Measurements from ENCODE around the gene STX7.

The STX7 gene

GRCh38 chr6:132478674-132479073 lies 34.2 kb downstream of the STX7 start:
- Histone ChIP-seq H2BK12ac (ENCODE audit: low read length) (no peak overlapping the region), H3K79me2 (ENCODE audit: control insufficient read depth, insufficient read depth, low read length, poor library complexity) (no peaks in the 10 kb centered on the region), H3K23ac (ENCODE audit: low read length) (no peak overlapping the region), H3K4me2 (ENCODE audit: low read length) (no peak overlapping the region), H3K4me3 (ENCODE audit: low read depth, low read length) (no peak overlapping the region), H2AFZ (ENCODE audit: insufficient read depth, low read length, poor library complexity) (no peak overlapping the region), H3K18ac (ENCODE audit: low read length) (no peak overlapping the region), H2AK5ac (ENCODE audit: low read length) (no peak overlapping the region), H3K9ac (ENCODE audit: low read length) (no peak overlapping the region), H3K14ac (ENCODE audit: low read length) (no peak overlapping the region), H2BK5ac (ENCODE audit: low read depth, low read length, poor library complexity) (no peak overlapping the region), H4K12ac (ENCODE audit: low read depth, low read length) (no peak overlapping the region), H3K27ac (ENCODE audit: low read depth, low read length) (no peak overlapping the region), H4K91ac (ENCODE audit: low read depth, low read length) (no peak overlapping the region), H3K4ac (ENCODE audit: low read depth, low read length) (no peak overlapping the region), H3K27me3 (ENCODE audit: insufficient read depth, low read length) (no peaks in the 10 kb centered on the region), H4K8ac (ENCODE audit: low read depth, low read length) (no peak overlapping the region), H3K4me1 (ENCODE audit: control insufficient read depth in 1 of 2, insufficient read depth in 2 of 2, low read length in 2 of 2) (no peaks in the 10 kb centered on the region), H3K36me3 (ENCODE audit: control insufficient read depth in 1 of 2, insufficient read depth in 2 of 2, low read length in 2 of 2) (peaks cover 0 to 2% of the 10 kb centered on the region in 2 experiments), H2BK120ac (ENCODE audit: insufficient read depth, low read length, poor library complexity) (no peak overlapping the region), H3K79me1 (ENCODE audit: low read length) (no peaks in the 10 kb centered on the region), H3K9me3 (ENCODE audit: insufficient read depth, low read depth, low read length) (no peaks in the 10 kb centered on the region)
- DNase-seq = no peak
- no CpG with 5 or more reads among the region's 5 CpGs for whole genome bisulfite sequencing (ENCODE audit: extremely low coverage, insufficient coverage, insufficient read length)

GRCh38 chr6:132478266-132478665 lies 34.6 kb downstream of the STX7 start:
- Histone ChIP-seq H3K14ac (ENCODE audit: low read length) (no peak overlapping the region), H3K4me1 (ENCODE audit: control insufficient read depth in 1 of 2, insufficient read depth in 2 of 2, low read length in 2 of 2) (no peaks in the 10 kb centered on the region), H2BK12ac (ENCODE audit: low read length) (no peak overlapping the region), H4K8ac (ENCODE audit: low read depth, low read length) (no peak overlapping the region), H3K4me2 (ENCODE audit: low read length) (no peak overlapping the region), H3K18ac (ENCODE audit: low read length) (no peak overlapping the region), H3K4me3 (ENCODE audit: low read depth, low read length) (no peak overlapping the region), H3K27me3 (ENCODE audit: insufficient read depth, low read length) (no peaks in the 10 kb centered on the region), H3K79me2 (ENCODE audit: control insufficient read depth, insufficient read depth, low read length, poor library complexity) (no peaks in the 10 kb centered on the region), H2AK5ac (ENCODE audit: low read length) (no peak overlapping the region), H3K27ac (ENCODE audit: low read depth, low read length) (no peak overlapping the region), H3K36me3 (ENCODE audit: control insufficient read depth in 1 of 2, insufficient read depth in 2 of 2, low read length in 2 of 2) (peaks cover 0 to 2% of the 10 kb centered on the region in 2 experiments), H2AFZ (ENCODE audit: insufficient read depth, low read length, poor library complexity) (no peak overlapping the region), H2BK120ac (ENCODE audit: insufficient read depth, low read length, poor library complexity) (no peak overlapping the region), H3K79me1 (ENCODE audit: low read length) (no peaks in the 10 kb centered on the region), H3K4ac (ENCODE audit: low read depth, low read length) (no peak overlapping the region), H3K23ac (ENCODE audit: low read length) (no peak overlapping the region), H3K9me3 (ENCODE audit: insufficient read depth, low read depth, low read length) (no peaks in the 10 kb centered on the region), H4K91ac (ENCODE audit: low read depth, low read length) (no peak overlapping the region), H3K9ac (ENCODE audit: low read length) (no peak overlapping the region), H4K12ac (ENCODE audit: low read depth, low read length) (no peak overlapping the region), H2BK5ac (ENCODE audit: low read depth, low read length, poor library complexity) (no peak overlapping the region)
- no CpG with 5 or more reads among the region's 2 CpGs for WGBS (ENCODE audit: extremely low coverage, insufficient coverage, insufficient read length)
- no peak for DNase-seq

GRCh38 chr6:132476688-132477087 lies 36.2 kb downstream of the STX7 start:
- no peak overlapping the region for H4K8ac ChIP-seq (ENCODE audit: low read depth, low read length)
- H3K23ac ChIP-seq (ENCODE audit: low read length) = no peak overlapping the region
- no peaks in the 10 kb centered on the region for H3K79me2 ChIP-seq (ENCODE audit: control insufficient read depth, insufficient read depth, low read length, poor library complexity)
- H3K27ac ChIP-seq (ENCODE audit: low read depth, low read length) = no peak overlapping the region
- no peak overlapping the region for H3K4me2 ChIP-seq (ENCODE audit: low read length)
- no peak overlapping the region for H2AFZ ChIP-seq (ENCODE audit: insufficient read depth, low read length, poor library complexity)
- no peak overlapping the region for H3K9ac ChIP-seq (ENCODE audit: low read length)
- H3K4ac ChIP-seq (ENCODE audit: low read depth, low read length) = no peak overlapping the region
- H4K12ac ChIP-seq (ENCODE audit: low read depth, low read length) = no peak overlapping the region
- H3K79me1 ChIP-seq (ENCODE audit: low read length) = no peaks in the 10 kb centered on the region
- H2BK5ac ChIP-seq (ENCODE audit: low read depth, low read length, poor library complexity) = no peak overlapping the region
- H3K4me1 ChIP-seq (ENCODE audit: control insufficient read depth in 1 of 2, insufficient read depth in 2 of 2, low read length in 2 of 2) = no peaks in the 10 kb centered on the region
- H2AK5ac ChIP-seq (ENCODE audit: low read length) = no peak overlapping the region
- no peak overlapping the region for H3K18ac ChIP-seq (ENCODE audit: low read length)
- H3K14ac ChIP-seq (ENCODE audit: low read length) = no peak overlapping the region
- H3K27me3 ChIP-seq (ENCODE audit: insufficient read depth, low read length) = no peaks in the 10 kb centered on the region
- no peak overlapping the region for H4K91ac ChIP-seq (ENCODE audit: low read depth, low read length)
- WGBS (ENCODE audit: extremely low coverage, insufficient coverage, insufficient read length) = no CpG with 5 or more reads among the region's 4 CpGs
- H3K36me3 ChIP-seq (ENCODE audit: control insufficient read depth in 1 of 2, insufficient read depth in 2 of 2, low read length in 2 of 2) = peaks cover 0 to 2% of the 10 kb centered on the region in 2 experiments
- H3K4me3 ChIP-seq (ENCODE audit: low read depth, low read length) = no peak overlapping the region
- no peak overlapping the region for H2BK120ac ChIP-seq (ENCODE audit: insufficient read depth, low read length, poor library complexity)
- H3K9me3 ChIP-seq (ENCODE audit: insufficient read depth, low read depth, low read length) = no peaks in the 10 kb centered on the region
- DNase-seq = no peak
- H2BK12ac ChIP-seq (ENCODE audit: low read length) = no peak overlapping the region

- Histone ChIP-seq H3K4me3 (ENCODE audit: low read depth, low read length) (no peak overlapping the region), H3K27me3 (ENCODE audit: insufficient read depth, low read length) (no peaks in the 10 kb centered on the region), H2AFZ (ENCODE audit: insufficient read depth, low read length, poor library complexity) (no peak overlapping the region), H3K4ac (ENCODE audit: low read depth, low read length) (no peak overlapping the region), H3K4me2 (ENCODE audit: low read length) (no peak overlapping the region), H3K23ac (ENCODE audit: low read length) (no peak overlapping the region), H2AK5ac (ENCODE audit: low read length) (no peak overlapping the region), H3K9ac (ENCODE audit: low read length) (no peak overlapping the region), H3K14ac (ENCODE audit: low read length) (no peak overlapping the region), H3K36me3 (ENCODE audit: control insufficient read depth in 1 of 2, insufficient read depth in 2 of 2, low read length in 2 of 2) (peaks cover 0 to 2% of the 10 kb centered on the region in 2 experiments), H2BK120ac (ENCODE audit: insufficient read depth, low read length, poor library complexity) (no peak overlapping the region), H3K79me1 (ENCODE audit: low read length) (no peaks in the 10 kb centered on the region), H2BK12ac (ENCODE audit: low read length) (no peak overlapping the region), H3K9me3 (ENCODE audit: insufficient read depth, low read depth, low read length) (no peaks in the 10 kb centered on the region), H4K91ac (ENCODE audit: low read depth, low read length) (no peak overlapping the region), H3K4me1 (ENCODE audit: control insufficient read depth in 1 of 2, insufficient read depth in 2 of 2, low read length in 2 of 2) (no peaks in the 10 kb centered on the region), H4K8ac (ENCODE audit: low read depth, low read length) (no peak overlapping the region), H2BK5ac (ENCODE audit: low read depth, low read length, poor library complexity) (no peak overlapping the region), H4K12ac (ENCODE audit: low read depth, low read length) (no peak overlapping the region), H3K18ac (ENCODE audit: low read length) (no peak overlapping the region), H3K79me2 (ENCODE audit: control insufficient read depth, insufficient read depth, low read length, poor library complexity) (no peaks in the 10 kb centered on the region), H3K27ac (ENCODE audit: low read depth, low read length) (no peak overlapping the region)
- no CpG with 5 or more reads among the region's 1 CpG for WGBS (ENCODE audit: extremely low coverage, insufficient coverage, insufficient read length)
- no peak for DNase-seq
These were observed 37.0 kb downstream of the STX7 start for GRCh38 chr6:132475925-132476324.

Measured in trophoblast cell (in vitro differentiated cells and primary cell).